Measurements from ENCODE around the gene PSMD1. TPM values are rescaled to one million over a fixed set of nuclear protein-coding genes. Genes with fewer than 3 reads are reported as not detected.

Gene PSMD1
- total and polyA plus RNA-seq, 2 experiments from 2014 or later, result 148 to 177 TPM

DNA sequence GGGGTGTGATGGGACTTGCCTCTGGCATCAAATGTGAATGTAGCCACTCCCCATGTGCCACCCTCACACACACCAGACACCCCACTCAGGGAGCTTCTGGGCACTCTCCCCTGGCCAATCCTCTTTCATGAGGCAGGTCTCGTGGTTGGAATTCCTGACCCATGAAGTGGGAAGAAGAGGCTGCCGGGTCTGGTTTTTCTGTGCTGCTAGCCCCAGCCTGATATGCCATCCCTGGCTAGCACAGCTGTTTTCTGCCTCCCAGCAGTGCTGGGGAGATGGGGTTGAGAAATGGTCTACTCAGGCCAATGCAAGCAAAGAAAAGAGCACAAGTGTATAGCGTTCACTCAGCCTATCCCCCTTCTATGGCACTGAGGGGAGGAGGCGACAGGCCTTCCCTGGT is 20.5 kb upstream of the PSMD1 start:
- Mint-ChIP-seq H3K36me3 (ENCODE audit: low read depth) (no peaks in the 10 kb centered on the region; the same call in 2 of the 3 replicates), H3K27ac (no peak overlapping the region), H3K9me3 (no peaks in the 10 kb centered on the region), H3K4me1 (peaks cover 6% of the 10 kb centered on the region), H3K27me3 (ENCODE audit: insufficient read depth, low read depth, poor library complexity) (peaks cover 32% of the 10 kb centered on the region), H3K4me3 (no peak overlapping the region)
- no peak for ATAC-seq
- Histone ChIP-seq H3K4me1 (ENCODE audit: insufficient read depth) (no peaks in the 10 kb centered on the region), H3K4me3 (no peak overlapping the region), H3K27ac (ENCODE audit: low read depth) (no peak overlapping the region), H3K36me3 (ENCODE audit: insufficient read depth) (no peaks in the 10 kb centered on the region), H3K27me3 (ENCODE audit: insufficient read depth) (peaks cover 63% of the 10 kb centered on the region), H3K9me2 (ENCODE audit: insufficient read depth) (no peaks in the 10 kb centered on the region), H3K79me2 (replicated peaks; ENCODE audit: insufficient read depth) (no peaks in the 10 kb centered on the region), H3K4me2 (no peak overlapping the region), H3F3A (replicated peaks; ENCODE audit: low read depth) (0 out of 2 replicates have a peak, but pooled peaks cover 3% of the 10 kb centered on the region), H2AFZ (no peak overlapping the region), H4K20me1 (replicated peaks; ENCODE audit: insufficient read depth) (no peaks in the 10 kb centered on the region)
- no peak for DNase-seq (ENCODE audit: low spot score)
- TF ChIP-seq EZH2phosphoT487 (IDR thresholded peaks at IDR 0.05; ENCODE audit: unreplicated experiment) (no peak), NANOG (IDR thresholded peaks at IDR 0.05; ENCODE audit: borderline replicate concordance) (no peak), EZH2 (IDR thresholded peaks at IDR 0.05; ENCODE audit: low read depth, unreplicated experiment) (no peak), JUNB (IDR thresholded peaks at IDR 0.05; ENCODE audit: unreplicated experiment) (no peak), ZNF114 (CRISPR knock-in tag; IDR thresholded peaks at IDR 0.05) (no peak), CREB1 (CRISPR knock-in tag; IDR thresholded peaks at IDR 0.05; ENCODE audit: low read depth) (no peak), STAT1 (IDR thresholded peaks at IDR 0.05; ENCODE audit: unreplicated experiment) (no peak)
- TF ChIP-seq, protein P1, sequence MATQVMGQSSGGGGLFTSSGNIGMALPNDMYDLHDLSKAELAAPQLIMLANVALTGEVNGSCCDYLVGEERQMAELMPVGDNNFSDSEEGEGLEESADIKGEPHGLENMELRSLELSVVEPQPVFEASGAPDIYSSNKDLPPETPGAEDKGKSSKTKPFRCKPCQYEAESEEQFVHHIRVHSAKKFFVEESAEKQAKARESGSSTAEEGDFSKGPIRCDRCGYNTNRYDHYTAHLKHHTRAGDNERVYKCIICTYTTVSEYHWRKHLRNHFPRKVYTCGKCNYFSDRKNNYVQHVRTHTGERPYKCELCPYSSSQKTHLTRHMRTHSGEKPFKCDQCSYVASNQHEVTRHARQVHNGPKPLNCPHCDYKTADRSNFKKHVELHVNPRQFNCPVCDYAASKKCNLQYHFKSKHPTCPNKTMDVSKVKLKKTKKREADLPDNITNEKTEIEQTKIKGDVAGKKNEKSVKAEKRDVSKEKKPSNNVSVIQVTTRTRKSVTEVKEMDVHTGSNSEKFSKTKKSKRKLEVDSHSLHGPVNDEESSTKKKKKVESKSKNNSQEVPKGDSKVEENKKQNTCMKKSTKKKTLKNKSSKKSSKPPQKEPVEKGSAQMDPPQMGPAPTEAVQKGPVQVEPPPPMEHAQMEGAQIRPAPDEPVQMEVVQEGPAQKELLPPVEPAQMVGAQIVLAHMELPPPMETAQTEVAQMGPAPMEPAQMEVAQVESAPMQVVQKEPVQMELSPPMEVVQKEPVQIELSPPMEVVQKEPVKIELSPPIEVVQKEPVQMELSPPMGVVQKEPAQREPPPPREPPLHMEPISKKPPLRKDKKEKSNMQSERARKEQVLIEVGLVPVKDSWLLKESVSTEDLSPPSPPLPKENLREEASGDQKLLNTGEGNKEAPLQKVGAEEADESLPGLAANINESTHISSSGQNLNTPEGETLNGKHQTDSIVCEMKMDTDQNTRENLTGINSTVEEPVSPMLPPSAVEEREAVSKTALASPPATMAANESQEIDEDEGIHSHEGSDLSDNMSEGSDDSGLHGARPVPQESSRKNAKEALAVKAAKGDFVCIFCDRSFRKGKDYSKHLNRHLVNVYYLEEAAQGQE (IDR thresholded peaks at IDR 0.05; ENCODE audit: unreplicated experiment), result no peak
- TF ChIP-seq, protein P2, sequence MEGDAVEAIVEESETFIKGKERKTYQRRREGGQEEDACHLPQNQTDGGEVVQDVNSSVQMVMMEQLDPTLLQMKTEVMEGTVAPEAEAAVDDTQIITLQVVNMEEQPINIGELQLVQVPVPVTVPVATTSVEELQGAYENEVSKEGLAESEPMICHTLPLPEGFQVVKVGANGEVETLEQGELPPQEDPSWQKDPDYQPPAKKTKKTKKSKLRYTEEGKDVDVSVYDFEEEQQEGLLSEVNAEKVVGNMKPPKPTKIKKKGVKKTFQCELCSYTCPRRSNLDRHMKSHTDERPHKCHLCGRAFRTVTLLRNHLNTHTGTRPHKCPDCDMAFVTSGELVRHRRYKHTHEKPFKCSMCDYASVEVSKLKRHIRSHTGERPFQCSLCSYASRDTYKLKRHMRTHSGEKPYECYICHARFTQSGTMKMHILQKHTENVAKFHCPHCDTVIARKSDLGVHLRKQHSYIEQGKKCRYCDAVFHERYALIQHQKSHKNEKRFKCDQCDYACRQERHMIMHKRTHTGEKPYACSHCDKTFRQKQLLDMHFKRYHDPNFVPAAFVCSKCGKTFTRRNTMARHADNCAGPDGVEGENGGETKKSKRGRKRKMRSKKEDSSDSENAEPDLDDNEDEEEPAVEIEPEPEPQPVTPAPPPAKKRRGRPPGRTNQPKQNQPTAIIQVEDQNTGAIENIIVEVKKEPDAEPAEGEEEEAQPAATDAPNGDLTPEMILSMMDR (conservative IDR thresholded peaks at IDR 0.05; ENCODE audit: low read depth in 2 of 2), result no peak
- TF ChIP-seq, protein P3, sequence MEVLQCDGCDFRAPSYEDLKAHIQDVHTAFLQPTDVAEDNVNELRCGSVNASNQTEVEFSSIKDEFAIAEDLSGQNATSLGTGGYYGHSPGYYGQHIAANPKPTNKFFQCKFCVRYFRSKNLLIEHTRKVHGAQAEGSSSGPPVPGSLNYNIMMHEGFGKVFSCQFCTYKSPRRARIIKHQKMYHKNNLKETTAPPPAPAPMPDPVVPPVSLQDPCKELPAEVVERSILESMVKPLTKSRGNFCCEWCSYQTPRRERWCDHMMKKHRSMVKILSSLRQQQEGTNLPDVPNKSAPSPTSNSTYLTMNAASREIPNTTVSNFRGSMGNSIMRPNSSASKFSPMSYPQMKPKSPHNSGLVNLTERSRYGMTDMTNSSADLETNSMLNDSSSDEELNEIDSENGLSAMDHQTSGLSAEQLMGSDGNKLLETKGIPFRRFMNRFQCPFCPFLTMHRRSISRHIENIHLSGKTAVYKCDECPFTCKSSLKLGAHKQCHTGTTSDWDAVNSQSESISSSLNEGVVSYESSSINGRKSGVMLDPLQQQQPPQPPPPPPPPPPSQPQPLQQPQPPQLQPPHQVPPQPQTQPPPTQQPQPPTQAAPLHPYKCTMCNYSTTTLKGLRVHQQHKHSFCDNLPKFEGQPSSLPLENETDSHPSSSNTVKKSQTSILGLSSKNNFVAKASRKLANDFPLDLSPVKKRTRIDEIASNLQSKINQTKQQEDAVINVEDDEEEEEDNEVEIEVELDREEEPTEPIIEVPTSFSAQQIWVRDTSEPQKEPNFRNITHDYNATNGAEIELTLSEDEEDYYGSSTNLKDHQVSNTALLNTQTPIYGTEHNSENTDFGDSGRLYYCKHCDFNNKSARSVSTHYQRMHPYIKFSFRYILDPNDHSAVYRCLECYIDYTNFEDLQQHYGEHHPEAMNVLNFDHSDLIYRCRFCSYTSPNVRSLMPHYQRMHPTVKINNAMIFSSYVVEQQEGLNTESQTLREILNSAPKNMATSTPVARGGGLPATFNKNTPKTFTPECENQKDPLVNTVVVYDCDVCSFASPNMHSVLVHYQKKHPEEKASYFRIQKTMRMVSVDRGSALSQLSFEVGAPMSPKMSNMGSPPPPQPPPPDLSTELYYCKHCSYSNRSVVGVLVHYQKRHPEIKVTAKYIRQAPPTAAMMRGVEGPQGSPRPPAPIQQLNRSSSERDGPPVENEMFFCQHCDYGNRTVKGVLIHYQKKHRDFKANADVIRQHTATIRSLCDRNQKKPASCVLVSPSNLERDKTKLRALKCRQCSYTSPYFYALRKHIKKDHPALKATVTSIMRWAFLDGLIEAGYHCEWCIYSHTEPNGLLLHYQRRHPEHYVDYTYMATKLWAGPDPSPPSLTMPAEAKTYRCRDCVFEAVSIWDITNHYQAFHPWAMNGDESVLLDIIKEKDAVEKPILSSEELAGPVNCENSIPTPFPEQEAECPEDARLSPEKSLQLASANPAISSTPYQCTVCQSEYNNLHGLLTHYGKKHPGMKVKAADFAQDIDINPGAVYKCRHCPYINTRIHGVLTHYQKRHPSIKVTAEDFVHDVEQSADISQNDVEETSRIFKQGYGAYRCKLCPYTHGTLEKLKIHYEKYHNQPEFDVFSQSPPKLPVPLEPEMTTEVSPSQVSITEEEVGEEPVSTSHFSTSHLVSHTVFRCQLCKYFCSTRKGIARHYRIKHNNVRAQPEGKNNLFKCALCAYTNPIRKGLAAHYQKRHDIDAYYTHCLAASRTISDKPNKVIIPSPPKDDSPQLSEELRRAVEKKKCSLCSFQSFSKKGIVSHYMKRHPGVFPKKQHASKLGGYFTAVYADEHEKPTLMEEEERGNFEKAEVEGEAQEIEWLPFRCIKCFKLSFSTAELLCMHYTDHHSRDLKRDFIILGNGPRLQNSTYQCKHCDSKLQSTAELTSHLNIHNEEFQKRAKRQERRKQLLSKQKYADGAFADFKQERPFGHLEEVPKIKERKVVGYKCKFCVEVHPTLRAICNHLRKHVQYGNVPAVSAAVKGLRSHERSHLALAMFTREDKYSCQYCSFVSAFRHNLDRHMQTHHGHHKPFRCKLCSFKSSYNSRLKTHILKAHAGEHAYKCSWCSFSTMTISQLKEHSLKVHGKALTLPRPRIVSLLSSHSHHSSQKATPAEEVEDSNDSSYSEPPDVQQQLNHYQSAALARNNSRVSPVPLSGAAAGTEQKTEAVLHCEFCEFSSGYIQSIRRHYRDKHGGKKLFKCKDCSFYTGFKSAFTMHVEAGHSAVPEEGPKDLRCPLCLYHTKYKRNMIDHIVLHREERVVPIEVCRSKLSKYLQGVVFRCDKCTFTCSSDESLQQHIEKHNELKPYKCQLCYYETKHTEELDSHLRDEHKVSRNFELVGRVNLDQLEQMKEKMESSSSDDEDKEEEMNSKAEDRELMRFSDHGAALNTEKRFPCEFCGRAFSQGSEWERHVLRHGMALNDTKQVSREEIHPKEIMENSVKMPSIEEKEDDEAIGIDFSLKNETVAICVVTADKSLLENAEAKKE (CRISPR knock-in tag; IDR thresholded peaks at IDR 0.05), result no peak
- TF ChIP-seq, protein P4, sequence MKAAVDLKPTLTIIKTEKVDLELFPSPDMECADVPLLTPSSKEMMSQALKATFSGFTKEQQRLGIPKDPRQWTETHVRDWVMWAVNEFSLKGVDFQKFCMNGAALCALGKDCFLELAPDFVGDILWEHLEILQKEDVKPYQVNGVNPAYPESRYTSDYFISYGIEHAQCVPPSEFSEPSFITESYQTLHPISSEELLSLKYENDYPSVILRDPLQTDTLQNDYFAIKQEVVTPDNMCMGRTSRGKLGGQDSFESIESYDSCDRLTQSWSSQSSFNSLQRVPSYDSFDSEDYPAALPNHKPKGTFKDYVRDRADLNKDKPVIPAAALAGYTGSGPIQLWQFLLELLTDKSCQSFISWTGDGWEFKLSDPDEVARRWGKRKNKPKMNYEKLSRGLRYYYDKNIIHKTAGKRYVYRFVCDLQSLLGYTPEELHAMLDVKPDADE (IDR thresholded peaks at IDR 0.05), result no peak

Data from GM23338 (cell line).